Measurements from ENCODE around the gene FGD4.

- TF ChIP-seq CTCF (IDR thresholded peaks at IDR 0.05) (no peak), POLR2A (IDR thresholded peaks at IDR 0.05; ENCODE audit: low read depth) (no peak), POLR2AphosphoS5 (IDR thresholded peaks at IDR 0.05) (no peak)
Observed at GRCh38 chr12:32379213-32379612, 20.1 kb upstream of the FGD4 start.
